ENCODE measurements around the gene AFF4.
"Not testable (repeated sequence)": the region's sequence is repeated elsewhere in the genome, so short reads cannot be mapped to it uniquely, and the experiment has no call there.

AFF4 gene

GRCh38 chr5:132952829-132953228 lies 10.6 kb downstream of the AFF4 start:
- DNase-seq = no peak

- DNase-seq = no peak
Measured at GRCh38 chr5:132951897-132952296, 11.5 kb downstream of the AFF4 start.

- no peak for DNase-seq
Measured at GRCh38 chr5:132949136-132949535, 14.3 kb downstream of the AFF4 start.

- no peak for DNase-seq
Measured at GRCh38 chr5:132947671-132948070, 15.8 kb downstream of the AFF4 start.

- DNase-seq = not testable (repeated sequence)
Measured at GRCh38 chr5:132945315-132945714, 18.1 kb downstream of the AFF4 start.

- DNase-seq = no peak
Measured at GRCh38 chr5:132943362-132944022, 19.9 kb downstream of the AFF4 start.

GRCh38 chr5:132941331-132941730 lies 22.1 kb downstream of the AFF4 start:
- DNase-seq = no peak

- DNase-seq = no peak
Measured at GRCh38 chr5:132928062-132928407, 35.4 kb downstream of the AFF4 start.

GRCh38 chr5:132927355-132928061 lies 35.9 kb downstream of the AFF4 start:
- DNase-seq = no peak

GRCh38 chr5:132926437-132926836 lies 37.0 kb downstream of the AFF4 start:
- DNase-seq = no peak

GRCh38 chr5:132916086-132916485 lies 47.3 kb downstream of the AFF4 start:
- DNase-seq = no peak

- no peak for DNase-seq
Measured at GRCh38 chr5:132915681-132916080, 47.8 kb downstream of the AFF4 start.

GRCh38 chr5:132909702-132910101 lies 53.7 kb downstream of the AFF4 start:
- no peak for DNase-seq

- no peak for DNase-seq
Measured at GRCh38 chr5:132907161-132907560, 56.3 kb downstream of the AFF4 start.

- no peak for DNase-seq
Measured at GRCh38 chr5:132905938-132906337, 57.5 kb downstream of the AFF4 start.

GRCh38 chr5:132901730-132902129 lies 61.7 kb downstream of the AFF4 start:
- no peak for DNase-seq

GRCh38 chr5:132901036-132901435 lies 62.4 kb downstream of the AFF4 start:
- DNase-seq = no peak

GRCh38 chr5:132898094-132898493 lies 65.3 kb downstream of the AFF4 start:
- no peak for DNase-seq

GRCh38 chr5:132896685-132897084 lies 66.7 kb downstream of the AFF4 start:
- DNase-seq = no peak

GRCh38 chr5:132895719-132896305 lies 67.6 kb downstream of the AFF4 start:
- DNase-seq = no peak

- no peak for DNase-seq
Measured at GRCh38 chr5:132890817-132891216, 72.6 kb downstream of the AFF4 start.

- DNase-seq = no peak
Measured at GRCh38 chr5:132889501-132889900, 73.9 kb downstream of the AFF4 start.

GRCh38 chr5:132887283-132887682 lies 76.2 kb downstream of the AFF4 start:
- no peak for DNase-seq

GRCh38 chr5:132886064-132886823 lies 77.2 kb downstream of the AFF4 start:
- no peak for DNase-seq

Measured in NCI-H524 treated with DMSO at 0.1 percent for 48 hours (cell line).